HepG2 (cell line): ENCODE data around the gene UNC5CL. TPM values are rescaled to one million over a fixed set of nuclear protein-coding genes. Genes with fewer than 3 reads are reported as not detected.

Source experiments
- AGO1 ChIP-seq: fragments of 200-400 bp; formaldehyde crosslinking; IDR thresholded peaks from 2 replicates; pipeline ENCODE4 v1.6.1; 2017; ENCODE audit warnings: mild to moderate bottlenecking, low read depth, low read length, moderate library complexity; ENCODE audit not compliant: poor library complexity, severe bottlenecking
- ATAD3A ChIP-seq: sonication (generic); formaldehyde crosslinking; IDR thresholded peaks from 2 replicates; pipeline ENCODE4 v1.4.0; 2020; ENCODE audit warnings: missing genetic modification reagents
- ELF1 ChIP-seq: sonication (generic); formaldehyde crosslinking; IDR thresholded peaks from 2 replicates; pipeline ENCODE4 v1.4.0; 2020; ENCODE audit warnings: missing genetic modification reagents
- EZH2 ChIP-seq: conservative IDR thresholded peaks from 2 replicates; pipeline ENCODE4 v1.6.1; 2012; ENCODE audit warnings: mild to moderate bottlenecking, low read depth, low read length, moderate library complexity
- GABPA ChIP-seq, 2 experiments: IDR thresholded peaks; 2 replicates each; pipeline ENCODE4 v1.6.1; 2011 to 2016; ENCODE audit warnings: low read depth in 2 of 2, low read length in 1 of 2, missing biosample characterization in 1 of 2, missing genetic modification characterization in 1 of 2
- GTF2F1 ChIP-seq: fragments of 150-350 bp; IDR thresholded peaks from 2 replicates; pipeline ENCODE4 v1.6.1; 2014; ENCODE audit warnings: low read length
- HHEX ChIP-seq: IDR thresholded peaks from 2 replicates; pipeline ENCODE4 v1.6.1; 2016; ENCODE audit warnings: control low read depth
- HOXA9 ChIP-seq: sonication (generic); formaldehyde crosslinking; IDR thresholded peaks from 2 replicates; pipeline ENCODE4 v1.8.1; 2022; ENCODE audit warnings: missing genetic modification reagents, mild to moderate bottlenecking, moderate library complexity, borderline replicate concordance
- IRF2 ChIP-seq: IDR thresholded peaks from 2 replicates; pipeline ENCODE4 v1.6.1; 2018; ENCODE audit warnings: missing genetic modification reagents, missing compliant biosample characterization
- KDM3A ChIP-seq: IDR thresholded peaks from 2 replicates; pipeline ENCODE4 v1.6.1; 2018; ENCODE audit warnings: low read depth, missing compliant biosample characterization
- MAFF ChIP-seq: IDR thresholded peaks from 2 replicates; pipeline ENCODE4 v1.6.1; 2011; ENCODE audit warnings: low read depth, low read length, improper control_type of control experiment
- NFKBIZ ChIP-seq: IDR thresholded peaks from 2 replicates; pipeline ENCODE4 v1.6.1; 2018; ENCODE audit warnings: missing genetic modification reagents, missing compliant biosample characterization
- PCBP2 ChIP-seq: fragments of 200-400 bp; formaldehyde crosslinking; optimal IDR thresholded peaks from 2 replicates; pipeline ENCODE3; 2018; ENCODE audit warnings: low read length, low read depth; ENCODE audit not compliant: poor library complexity, severe bottlenecking
- SMAD1 ChIP-seq: sonication (generic); formaldehyde crosslinking; IDR thresholded peaks from 2 replicates; pipeline ENCODE4 v1.4.0; 2020; ENCODE audit warnings: missing genetic modification reagents, low read depth, mild to moderate bottlenecking, borderline replicate concordance
- SMYD3 ChIP-seq: sonication (generic); formaldehyde crosslinking; IDR thresholded peaks from 2 replicates; pipeline ENCODE4 v1.8.1; 2023; ENCODE audit warnings: mild to moderate bottlenecking, missing genetic modification reagents
- SP2 ChIP-seq: sonication (generic); formaldehyde crosslinking; IDR thresholded peaks from 2 replicates; pipeline ENCODE4 v1.5.1; 2020; ENCODE audit warnings: mild to moderate bottlenecking, missing genetic modification reagents
- TBX2 ChIP-seq: sonication (generic); formaldehyde crosslinking; IDR thresholded peaks from 2 replicates; pipeline ENCODE4 v1.5.0; 2020; ENCODE audit warnings: missing genetic modification reagents, mild to moderate bottlenecking, borderline replicate concordance
- ZNF12 ChIP-seq: sonication (generic); formaldehyde crosslinking; IDR thresholded peaks from 2 replicates; pipeline ENCODE4 v1.5.0; 2020; ENCODE audit warnings: missing genetic modification reagents
- ZNF136 ChIP-seq: sonication (generic); formaldehyde crosslinking; IDR thresholded peaks from 2 replicates; pipeline ENCODE4 v1.8.1; 2022; ENCODE audit warnings: low read depth, mild to moderate bottlenecking, moderate library complexity, missing genetic modification reagents
- ZNF234 ChIP-seq: sonication (generic); formaldehyde crosslinking; conservative IDR thresholded peaks from 2 replicates; pipeline ENCODE4 v1.5.1; 2020; ENCODE audit warnings: mild to moderate bottlenecking, missing genetic modification reagents
- ZNF276 ChIP-seq: sonication (generic); formaldehyde crosslinking; IDR thresholded peaks from 2 replicates; pipeline ENCODE4 v1.4.0; 2020; ENCODE audit warnings: mild to moderate bottlenecking, low read depth, missing genetic modification reagents
- ZNF503 ChIP-seq: sonication (generic); formaldehyde crosslinking; IDR thresholded peaks from 2 replicates; pipeline ENCODE4 v1.4.0; 2020; ENCODE audit warnings: missing genetic modification reagents
- ZNF550 ChIP-seq: sonication (generic); formaldehyde crosslinking; IDR thresholded peaks from 2 replicates; pipeline ENCODE4 v1.4.0; 2020; ENCODE audit warnings: mild to moderate bottlenecking, missing genetic modification reagents, borderline replicate concordance
- ZNF777 ChIP-seq: sonication (generic); formaldehyde crosslinking; IDR thresholded peaks from 2 replicates; pipeline ENCODE4 v1.4.0; 2020; ENCODE audit warnings: missing genetic modification reagents
- polyA plus RNA-seq, 8 experiments: library from polyadenylated mRNA; depleted of rRNA in 3 of 8; stranded (reverse) in 7 of 8; unstranded in 1 of 8; fragments of >200 nt; fragmentation: Illumina TruSeq in 4 of 8; extraction: Trizol in 4 of 8; gene quantifications; 2 replicates each; pipeline versions ENCODE4 v1.2.1 to v1.2.3, GENCODE V29; 2011 to 2016; ENCODE audit warnings: low read depth in 4 of 8, missing spikeins in 1 of 8, mixed read lengths in 1 of 8; ENCODE audit not compliant: insufficient read depth in 1 of 8
- total RNA-seq, 5 experiments: library from RNA; depleted of rRNA; stranded (reverse); fragments of >200 nt; fragmentation: Illumina TruSeq; extraction: Trizol; gene quantifications; 2 replicates each; pipeline ENCODE4 v1.2.3, GENCODE V29; 2016; ENCODE audit warnings: low read depth in 1 of 5
- TF ChIP-seq, protein P1 (sequence below): IDR thresholded peaks from 2 replicates; pipeline ENCODE4 v1.6.1; 2016; ENCODE audit warnings: low read depth
- TF ChIP-seq, protein P2 (sequence below): sonication (generic); formaldehyde crosslinking; IDR thresholded peaks from 2 replicates; pipeline ENCODE4 v1.4.0; 2020; ENCODE audit warnings: mild to moderate bottlenecking, low read depth, missing genetic modification reagents
- TF ChIP-seq, protein P3 (sequence below): IDR thresholded peaks from 2 replicates; pipeline ENCODE4 v1.6.1; 2016

The UNC5CL gene
- total and polyA plus RNA-seq, 2 of the 13 experiments (the other 11 are each of a cell fraction or from before 2014, with no cell fraction given): 2.4 to 2.5 TPM

GRCh38 chr6:41063884-41064285, 24.9 kb upstream of the UNC5CL start (continued):
- TF ChIP-seq ZNF503 (CRISPR knock-in tag): no peak
- TF ChIP-seq ZNF12 (CRISPR knock-in tag): peak; percentile 57; the same call in 1 of the 2 replicates
- no peak for TF ChIP-seq ATAD3A (CRISPR knock-in tag)
- TF ChIP-seq MAFF: no peak
- no peak for TF ChIP-seq SMYD3
- no peak for TF ChIP-seq ZNF550 (CRISPR knock-in tag)
- TF ChIP-seq, protein P1, sequence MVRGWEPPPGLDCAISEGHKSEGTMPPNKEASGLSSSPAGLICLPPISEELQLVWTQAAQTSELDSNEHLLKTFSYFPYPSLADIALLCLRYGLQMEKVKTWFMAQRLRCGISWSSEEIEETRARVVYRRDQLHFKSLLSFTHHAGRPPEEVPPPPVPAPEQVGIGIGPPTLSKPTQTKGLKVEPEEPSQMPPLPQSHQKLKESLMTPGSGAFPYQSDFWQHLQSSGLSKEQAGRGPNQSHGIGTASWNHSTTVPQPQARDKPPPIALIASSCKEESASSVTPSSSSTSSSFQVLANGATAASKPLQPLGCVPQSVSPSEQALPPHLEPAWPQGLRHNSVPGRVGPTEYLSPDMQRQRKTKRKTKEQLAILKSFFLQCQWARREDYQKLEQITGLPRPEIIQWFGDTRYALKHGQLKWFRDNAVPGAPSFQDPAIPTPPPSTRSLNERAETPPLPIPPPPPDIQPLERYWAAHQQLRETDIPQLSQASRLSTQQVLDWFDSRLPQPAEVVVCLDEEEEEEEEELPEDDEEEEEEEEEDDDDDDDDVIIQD (CRISPR knock-in tag): no peak; the same call in 1 of the 2 replicates
- TF ChIP-seq, protein P2, sequence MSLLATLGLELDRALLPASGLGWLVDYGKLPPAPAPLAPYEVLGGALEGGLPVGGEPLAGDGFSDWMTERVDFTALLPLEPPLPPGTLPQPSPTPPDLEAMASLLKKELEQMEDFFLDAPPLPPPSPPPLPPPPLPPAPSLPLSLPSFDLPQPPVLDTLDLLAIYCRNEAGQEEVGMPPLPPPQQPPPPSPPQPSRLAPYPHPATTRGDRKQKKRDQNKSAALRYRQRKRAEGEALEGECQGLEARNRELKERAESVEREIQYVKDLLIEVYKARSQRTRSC (CRISPR knock-in tag): no peak
- no peak for TF ChIP-seq KDM3A
- no peak for TF ChIP-seq SP2 (CRISPR knock-in tag)
- no peak for TF ChIP-seq ELF1 (CRISPR knock-in tag)
- TF ChIP-seq TBX2 (CRISPR knock-in tag): peak; percentile 73; the same call in 1 of the 2 replicates
- TF ChIP-seq PCBP2: no peak
- TF ChIP-seq NFKBIZ (CRISPR knock-in tag): no peak
- no peak for TF ChIP-seq GTF2F1
- TF ChIP-seq SMAD1: no peak
- TF ChIP-seq ZNF276 (CRISPR knock-in tag): no peak
- TF ChIP-seq, protein P3, sequence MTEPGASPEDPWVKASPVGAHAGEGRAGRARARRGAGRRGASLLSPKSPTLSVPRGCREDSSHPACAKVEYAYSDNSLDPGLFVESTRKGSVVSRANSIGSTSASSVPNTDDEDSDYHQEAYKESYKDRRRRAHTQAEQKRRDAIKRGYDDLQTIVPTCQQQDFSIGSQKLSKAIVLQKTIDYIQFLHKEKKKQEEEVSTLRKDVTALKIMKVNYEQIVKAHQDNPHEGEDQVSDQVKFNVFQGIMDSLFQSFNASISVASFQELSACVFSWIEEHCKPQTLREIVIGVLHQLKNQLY (CRISPR knock-in tag): peak; percentile 50; the same call in 1 of the 2 replicates
- TF ChIP-seq ZNF136 (CRISPR knock-in tag): no peak
- no peak for TF ChIP-seq ZNF234 (CRISPR knock-in tag)
- TF ChIP-seq ZNF777 (CRISPR knock-in tag): no peak
- TF ChIP-seq HOXA9 (CRISPR knock-in tag): no peak
- no peak for TF ChIP-seq GABPA (IDR thresholded peaks at IDR 0.05; ENCODE audit: low read depth, low read length)
- no peak for TF ChIP-seq GABPA (CRISPR knock-in tag; IDR thresholded peaks at IDR 0.05; ENCODE audit: low read depth)
- TF ChIP-seq EZH2: no peak
- no peak for TF ChIP-seq HHEX
- TF ChIP-seq AGO1: no peak
- peak; percentile 73 for TF ChIP-seq IRF2 (CRISPR knock-in tag)
